RWPE1 (cell line): ENCODE data around the gene KCNQ5.
A peak's percentile ranks its signal among the peaks of the same experiment; 100 is the strongest.

Source experiments
- CTCF ChIA-PET: fragments of 350-600 bp; sonication (Branson Sonifier 250); formaldehyde crosslinking; extraction: SDS; loops from one replicate; lab custom pipeline; 2021; lab: Yijun Ruan, JAX
- POLR2A ChIA-PET: fragments of 400-600 bp; formaldehyde crosslinking; extraction: SDS; loops from one replicate; lab custom pipeline; 2020; ENCODE audit warnings: antibody characterized with exemption; ENCODE audit not compliant: low non-redundant PET; lab: Yijun Ruan, JAX
- DNase-seq: peaks from one replicate; pipeline ENCODE4 v3.0.0; 2012; ENCODE audit warnings: low spot score
- H3K27ac ChIP-seq: fragments of 450-650 bp; 2 replicates; pipeline ENCODE4 v1.5.1; 2017
- CTCF ChIP-seq: fragments of 450-650 bp; conservative IDR thresholded peaks from 2 replicates; pipeline ENCODE4 v1.5.1; 2017; ENCODE audit warnings: low read depth, mild to moderate bottlenecking

KCNQ5 gene

GRCh38 chr6:72813807-72814596 is 192.1 kb downstream of the KCNQ5 start:
- DNase-seq = no peak
- no peak for TF ChIP-seq CTCF
- POLR2A ChIA-PET = no interaction called here
- CTCF ChIA-PET = interaction anchor here (0.6 kb wide), 1 partner anchor 123 kb away, joined by 3 read pairs; no protein-coding TSS in a partner anchor
- H3K27ac ChIP-seq = no peak overlapping the region

- POLR2A ChIA-PET = no interaction called here
- CTCF ChIA-PET = interaction anchor here (0.6 kb wide), 1 partner anchor 755 kb away, joined by 3 read pairs; no protein-coding TSS in a partner anchor
- H3K27ac ChIP-seq = no peak overlapping the region
- no peak for TF ChIP-seq CTCF
- DNase-seq = no peak
These were observed 194.2 kb downstream of the KCNQ5 start for GRCh38 chr6:72816022-72816421.

GRCh38 chr6:72817208-72817607 is 195.3 kb downstream of the KCNQ5 start:
- H3K27ac ChIP-seq = no peak overlapping the region
- DNase-seq = no peak
- TF ChIP-seq CTCF = no peak
- CTCF ChIA-PET = no interaction called here
- POLR2A ChIA-PET = no interaction called here

- ChIA-PET POLR2A (no interaction called here), CTCF (interaction anchor here (0.6 kb wide), 1 partner anchor 837 kb away, joined by 3 read pairs; no protein-coding TSS in a partner anchor)
- no peak overlapping the region for H3K27ac ChIP-seq
- TF ChIP-seq CTCF = no peak
- DNase-seq = peak; percentile 30
These were observed 197.7 kb downstream of the KCNQ5 start for GRCh38 chr6:72819609-72820008.

- DNase-seq = no peak
- TF ChIP-seq CTCF = no peak
- CTCF ChIA-PET = no interaction called here
- POLR2A ChIA-PET = no interaction called here
- H3K27ac ChIP-seq = no peak overlapping the region
These were observed 198.3 kb downstream of the KCNQ5 start for GRCh38 chr6:72820153-72820552.

GRCh38 chr6:72820906-72821305 is 199.0 kb downstream of the KCNQ5 start:
- ChIA-PET CTCF (no interaction called here), POLR2A (no interaction called here)
- no peak for DNase-seq
- H3K27ac ChIP-seq = no peak overlapping the region
- TF ChIP-seq CTCF = no peak
